Keratinocyte (primary cell): ENCODE results near the gene HSPB2. TPM values are rescaled to one million over a fixed set of nuclear protein-coding genes. Genes with fewer than 3 reads are reported as not detected.

Source experiments
- DNase-seq: peaks from one replicate; pipeline ENCODE4 v3.0.0-alpha.2; 2011; ENCODE audit warnings: low read depth, missing footprints, low spot score
- FAIRE-seq: peaks from 2 replicates; lab custom pipeline; 2011; peaks lifted over from hg19 to GRCh38; lab: Jason Lieb, UNC
- H2AFZ ChIP-seq: 2 replicates; pipeline ENCODE4 v1.6.0; 2012; ENCODE audit warnings: low read length, control low read depth, inconsistent platforms; ENCODE audit not compliant: control insufficient read depth
- H3K27ac ChIP-seq: 2 replicates; pipeline ENCODE4 v1.5.1; 2011; ENCODE audit warnings: low read length; ENCODE audit not compliant: control insufficient read depth, insufficient read depth
- H3K27me3 ChIP-seq: 3 replicates; pipeline ENCODE4 v1.6.0; 2011; ENCODE audit warnings: low read length; ENCODE audit not compliant: control insufficient read depth, insufficient read depth; ENCODE audit errors: extremely low read depth
- H3K36me3 ChIP-seq, 2 experiments: 2 replicates in 1 of 2; 3 replicates in 1 of 2; pipeline ENCODE4 v1.5.1; 2011; ENCODE audit warnings: low read length in 2 of 2, mild to moderate bottlenecking in 1 of 2; ENCODE audit not compliant: control insufficient read depth in 2 of 2, insufficient read depth in 2 of 2; ENCODE audit errors: extremely low read depth in 1 of 2
- H3K4me1 ChIP-seq: 3 replicates; pipeline ENCODE4 v1.5.1; 2011; ENCODE audit warnings: low read length; ENCODE audit not compliant: control insufficient read depth, insufficient read depth; ENCODE audit errors: extremely low read depth
- H3K4me2 ChIP-seq: 3 replicates; pipeline ENCODE4 v1.6.0; 2011; ENCODE audit warnings: low read depth, low read length; ENCODE audit not compliant: control insufficient read depth, insufficient read depth; ENCODE audit errors: extremely low read depth
- H3K4me3 ChIP-seq, 3 experiments: fragments of 200-600 bp in 1 of 3; sonication (generic) in 1 of 3; 2 replicates in 2 of 3; 3 replicates in 1 of 3; pipeline ENCODE4 v1.5.1; 2011 to 2016; ENCODE audit warnings: low read length in 3 of 3, mild to moderate bottlenecking in 3 of 3, control low read depth in 2 of 3, inconsistent platforms in 1 of 3, low read depth in 1 of 3, mixed read lengths in 1 of 3, mixed run types in 1 of 3, moderate library complexity in 1 of 3; ENCODE audit not compliant: control insufficient read depth in 2 of 3, insufficient read depth in 2 of 3; ENCODE audit errors: extremely low read depth in 1 of 3
- H3K79me2 ChIP-seq: 2 replicates; pipeline ENCODE4 v1.6.0; 2012; ENCODE audit warnings: low read length; ENCODE audit not compliant: control insufficient read depth, insufficient read depth
- H3K9ac ChIP-seq: 3 replicates; pipeline ENCODE4 v1.6.0; 2011; ENCODE audit warnings: low read length; ENCODE audit not compliant: control insufficient read depth, insufficient read depth; ENCODE audit errors: extremely low read depth
- H3K9me1 ChIP-seq: 3 replicates; pipeline ENCODE4 v1.6.0; 2011; ENCODE audit warnings: low read length; ENCODE audit not compliant: control insufficient read depth, insufficient read depth; ENCODE audit errors: extremely low read depth
- H3K9me3 ChIP-seq: 2 replicates; pipeline ENCODE4 v1.5.1; 2012; ENCODE audit warnings: low read depth, low read length; ENCODE audit not compliant: control insufficient read depth
- H4K20me1 ChIP-seq: 3 replicates; pipeline ENCODE4 v1.6.0; 2011; ENCODE audit warnings: low read length; ENCODE audit not compliant: control insufficient read depth, insufficient read depth; ENCODE audit errors: extremely low read depth
- CTCF ChIP-seq, 3 experiments: IDR thresholded peaks in 1 of 3; conservative IDR thresholded peaks in 1 of 3; optimal IDR thresholded peaks in 1 of 3; 2 replicates in 2 of 3; 3 replicates in 1 of 3; pipeline versions ENCODE3 to v1.5.1; 2011; ENCODE audit warnings: low read length in 3 of 3, mild to moderate bottlenecking in 3 of 3, moderate library complexity in 2 of 3, control low read depth in 1 of 3, inconsistent platforms in 1 of 3; ENCODE audit not compliant: insufficient read depth in 2 of 3; ENCODE audit errors: extremely low read depth in 1 of 3
- EZH2 ChIP-seq: IDR thresholded peaks from one replicate; pipeline ENCODE4 v1.6.1; 2012; ENCODE audit warnings: inconsistent platforms, mild to moderate bottlenecking, low read length, moderate library complexity
- dilution Hi-C: fragments of 300-500 bp; cut with MboI; formaldehyde crosslinking; loops from one replicate; pipeline ENCODE4 v1.7.0; 2020; ENCODE audit warnings: low sequenced_read_pairs; ENCODE audit not compliant: extremely low pct_ligation_motif_present
- polyA plus RNA-seq, 5 experiments: library from polyadenylated mRNA; depleted of rRNA in 3 of 5; stranded (reverse) in 3 of 5; stranded (forward) in 1 of 5; unstranded in 1 of 5; fragments of >200 nt; gene quantifications; 1 replicate in 1 of 5; 2 replicates in 3 of 5; 3 replicates in 1 of 5; pipeline versions ENCODE4 v1.2.1 to v1.2.3, GENCODE V29; 2011 to 2012; ENCODE audit warnings: missing spikeins in 2 of 5, low read depth in 1 of 5, low replicate concordance in 1 of 5

The HSPB2 gene
- polyA plus RNA-seq, 1 donor (not counting 4 experiments of a cell fraction or from before 2014, with no cell fraction given), result 0.22 TPM

- Histone ChIP-seq H3K9me3 (no peaks in the 10 kb centered on the region), H2AFZ (no peak overlapping the region), H3K9ac (no peak overlapping the region), H3K4me3 (no peak overlapping the region), H3K79me2 (no peaks in the 10 kb centered on the region), H4K20me1 (no peaks in the 10 kb centered on the region), H3K9me1 (no peaks in the 10 kb centered on the region), H3K36me3 (no peaks in the 10 kb centered on the region), H3K4me1 (peaks cover 11% of the 10 kb centered on the region), H3K27ac (no peak overlapping the region), H3K4me2 (no peak overlapping the region), H3K27me3 (peaks cover 3% of the 10 kb centered on the region)
- dilution Hi-C loops, result no loop called here
- DNase-seq, result no peak
- FAIRE-seq, result no peak
- no peak for TF ChIP-seq EZH2
- TF ChIP-seq CTCF (optimal IDR thresholded peaks at IDR 0.05 in 1 of 3, IDR thresholded peaks at IDR 0.05 in 1 of 3, conservative IDR thresholded peaks at IDR 0.05 in 1 of 3; ENCODE audit: extremely low read depth in 1 of 3, insufficient read depth in 2 of 3, low read length in 3 of 3), result no peak
Observed at GRCh38 chr11:111917312-111917711, 4.8 kb downstream of the HSPB2 start.

GRCh38 chr11:111917788-111918187 is 5.3 kb downstream of the HSPB2 start:
- peaks cover 9% of the 10 kb centered on the region for H3K4me1 ChIP-seq
- H2AFZ ChIP-seq, result no peak overlapping the region
- H3K27me3 ChIP-seq, result peaks cover 3% of the 10 kb centered on the region
- FAIRE-seq (no peak), DNase-seq (no peak)
- no peak overlapping the region for H3K4me3 ChIP-seq
- TF ChIP-seq CTCF (optimal IDR thresholded peaks at IDR 0.05 in 1 of 3, IDR thresholded peaks at IDR 0.05 in 1 of 3, conservative IDR thresholded peaks at IDR 0.05 in 1 of 3; ENCODE audit: extremely low read depth in 1 of 3, insufficient read depth in 2 of 3, low read length in 3 of 3) (no peak), EZH2 (no peak)
- no peaks in the 10 kb centered on the region for H3K9me1 ChIP-seq
- no peak overlapping the region for H3K4me2 ChIP-seq
- no peaks in the 10 kb centered on the region for H3K79me2 ChIP-seq
- H3K36me3 ChIP-seq, result no peaks in the 10 kb centered on the region
- H3K9ac ChIP-seq, result no peak overlapping the region
- no peak overlapping the region for H3K27ac ChIP-seq
- H3K9me3 ChIP-seq, result no peaks in the 10 kb centered on the region
- dilution Hi-C loops, result no loop called here
- H4K20me1 ChIP-seq, result no peaks in the 10 kb centered on the region
